HG03025 (cell line): ENCODE measurements around the gene CCDC198.

Experiments used
- ATAC-seq: cut with Tn5 transposase; IDR thresholded peaks from one replicate; pipeline ENCODE4 v1.9.1; 2021; ENCODE audit warnings: mild to moderate bottlenecking, moderate library complexity; ENCODE audit not compliant: unreplicated experiment, low FRiP score

CCDC198 gene, protein sequence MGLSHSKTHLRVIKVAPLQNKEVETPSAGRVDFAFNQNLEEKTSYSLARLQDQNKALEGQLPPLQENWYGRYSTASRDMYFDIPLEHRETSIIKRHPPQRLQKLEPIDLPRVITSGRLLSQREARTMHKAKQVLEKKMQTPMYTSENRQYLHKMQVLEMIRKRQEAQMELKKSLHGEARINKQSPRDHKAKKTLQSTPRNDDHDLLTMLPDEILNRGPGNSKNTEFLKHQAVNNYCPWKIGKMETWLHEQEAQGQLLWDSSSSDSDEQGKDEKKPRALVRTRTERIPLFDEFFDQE

GRCh38 chr14:57493467-57494181 lies at the start of gene CCDC198:
CCDC198 (minus strand) TSS chr14:57493857; CDS start chr14:57493715, 142 bp downstream.
- no peak for ATAC-seq

- ATAC-seq: no peak
Measured at GRCh38 chr14:57533214-57533613, 39.6 kb upstream of the CCDC198 start.

GRCh38 chr14:57530571-57530970 lies 36.9 kb upstream of the CCDC198 start:
- no peak for ATAC-seq

DNA sequence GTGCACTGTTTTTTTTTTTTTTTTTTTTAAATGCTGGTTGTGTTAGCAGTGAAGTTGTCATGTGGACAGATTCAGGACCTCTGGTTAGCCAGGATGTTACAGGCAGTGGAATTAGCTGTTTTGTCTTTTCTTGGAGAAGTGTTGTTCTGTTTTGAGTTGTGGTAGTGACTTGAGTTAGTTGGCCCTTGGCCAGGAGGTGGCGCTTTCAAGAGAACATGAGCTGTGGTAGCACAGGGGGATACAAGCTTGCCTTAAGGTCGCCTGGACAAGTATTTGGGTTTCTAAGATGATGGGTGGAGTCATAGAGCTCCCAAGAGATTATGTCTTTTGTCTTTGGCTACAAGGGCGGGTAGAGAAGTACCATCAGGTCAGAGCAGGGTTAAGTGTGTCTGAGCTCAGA lies 33.3 kb upstream of the CCDC198 start:
- no peak for ATAC-seq

DNA sequence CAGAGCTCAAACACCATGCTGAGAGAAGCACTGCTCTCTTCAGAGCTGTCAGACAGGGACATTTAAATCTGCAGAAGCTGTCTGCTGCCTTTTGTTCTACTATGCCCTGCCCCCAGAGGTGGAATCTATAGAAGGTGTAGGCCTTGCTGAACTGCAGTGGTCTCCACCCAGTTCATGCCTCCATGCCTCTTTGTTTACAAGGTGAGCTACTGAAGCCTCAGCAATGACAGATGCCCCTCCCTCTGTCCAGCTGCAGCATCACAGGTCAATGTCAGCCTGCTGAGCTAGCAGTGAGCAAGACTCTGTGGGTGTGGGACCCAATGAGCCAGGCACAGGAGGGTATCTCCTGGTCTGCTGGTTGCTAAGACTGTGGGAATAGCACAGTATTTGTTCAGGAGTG lies 25.4 kb upstream of the CCDC198 start:
- ATAC-seq: no peak

DNA sequence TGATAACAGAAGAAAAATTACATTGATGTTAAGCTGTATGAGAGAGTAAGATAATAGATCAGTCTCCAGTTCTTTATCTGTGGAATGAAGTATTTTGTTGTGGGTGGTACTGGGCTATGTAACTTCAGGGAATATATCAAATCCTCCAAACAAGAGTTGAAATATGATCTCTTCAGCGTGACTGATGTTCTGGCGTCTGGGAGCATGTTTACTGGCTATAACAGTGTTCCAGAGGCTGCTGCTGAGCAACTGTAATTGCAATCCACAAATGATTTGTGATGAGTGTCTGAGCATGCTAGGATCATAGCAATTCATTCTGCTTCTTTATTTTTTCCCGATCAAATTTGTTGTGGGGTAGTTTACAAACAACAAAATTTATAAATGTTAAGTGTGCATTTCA lies 18.6 kb upstream of the CCDC198 start:
- no peak for ATAC-seq

GRCh38 chr14:57508756-57509155 lies 15.1 kb upstream of the CCDC198 start:
- ATAC-seq: no peak

GRCh38 chr14:57502586-57503254 lies 9.1 kb upstream of the CCDC198 start:
- ATAC-seq: no peak

DNA sequence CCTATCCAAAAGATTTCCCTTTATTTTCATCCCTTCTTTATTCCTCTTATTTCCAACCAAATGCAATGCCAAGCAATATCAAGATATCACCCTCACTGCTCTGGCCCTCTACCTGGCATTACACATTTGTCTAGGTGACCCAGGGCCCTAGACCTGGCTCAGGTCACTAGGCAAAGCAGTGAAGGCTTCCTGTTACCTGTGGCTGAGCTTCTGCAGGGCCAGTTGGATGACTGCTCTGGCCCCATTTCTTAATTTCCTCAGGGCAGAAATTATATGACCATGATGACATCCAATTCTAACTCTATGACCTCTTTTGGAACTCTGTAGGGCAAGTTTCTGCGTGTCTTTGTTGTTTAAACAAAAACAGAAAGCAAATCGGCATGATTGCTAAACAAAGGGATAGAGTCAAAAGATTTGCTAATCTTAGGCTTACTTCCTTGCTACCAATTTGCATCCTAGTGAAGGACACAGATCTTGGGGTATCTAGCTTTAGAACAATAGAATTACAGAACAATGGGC lies 7.4 kb upstream of the CCDC198 start:
- ATAC-seq: no peak

GRCh38 chr14:57498659-57499058 lies 5.0 kb upstream of the CCDC198 start:
- no peak for ATAC-seq

GRCh38 chr14:57498035-57498434 lies 4.4 kb upstream of the CCDC198 start:
- no peak for ATAC-seq

- ATAC-seq: no peak
Measured at GRCh38 chr14:57495416-57495815, 1.8 kb upstream of the CCDC198 start.

DNA sequence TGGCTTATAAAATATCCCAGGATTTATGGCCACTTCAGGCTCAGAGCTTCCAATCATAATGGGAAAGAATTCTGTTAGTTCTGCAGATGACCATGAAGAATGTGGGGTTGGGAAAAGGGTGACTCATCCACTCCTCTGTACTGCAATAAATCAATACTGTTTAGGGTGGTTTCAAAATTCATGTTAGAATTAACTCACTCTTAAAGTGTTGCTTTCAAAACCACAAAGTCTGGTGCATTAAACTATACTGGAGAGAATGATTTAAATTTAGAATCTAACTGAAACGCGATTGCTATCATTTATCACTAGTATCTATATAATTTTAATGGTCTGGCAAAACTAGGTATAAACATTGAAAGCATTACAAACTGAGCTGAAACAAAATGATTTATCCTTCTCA lies 798 bp downstream of the CCDC198 start:
- no peak for ATAC-seq

- no peak for ATAC-seq
Measured at GRCh38 chr14:57491640-57492039, 2.0 kb downstream of the CCDC198 start.

GRCh38 chr14:57487771-57488170 lies 5.9 kb downstream of the CCDC198 start:
- ATAC-seq: no peak

DNA sequence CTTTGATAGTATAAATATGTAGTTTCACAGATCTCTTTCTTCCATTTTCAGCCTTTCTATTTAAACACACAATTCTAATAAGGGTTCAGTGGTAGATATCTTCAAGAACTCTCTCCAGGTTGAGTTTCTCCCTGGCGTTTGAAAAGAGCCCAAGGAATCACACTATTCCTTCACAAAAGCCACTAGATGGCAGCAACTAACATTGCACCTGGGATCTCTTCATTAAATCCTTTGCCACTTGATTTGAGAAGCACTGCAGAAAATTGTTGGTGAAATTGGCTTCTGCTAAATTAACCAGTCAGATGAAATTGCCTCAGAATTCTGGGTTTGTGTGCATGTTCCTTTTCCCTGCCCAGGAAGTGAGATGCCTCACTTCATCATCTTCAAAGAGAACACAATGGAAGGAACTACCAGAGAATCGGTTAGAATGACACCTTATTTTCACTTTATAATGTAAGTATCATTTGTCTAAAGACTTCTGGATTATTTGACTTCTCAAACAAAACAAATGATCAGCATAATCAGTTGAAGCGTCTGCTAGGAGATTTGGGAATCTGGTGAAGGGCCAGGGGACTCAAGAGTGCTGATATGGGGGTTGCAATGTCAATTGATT lies 6.8 kb downstream of the CCDC198 start:
- no peak for ATAC-seq

- peak; percentile 93 for ATAC-seq
Measured at GRCh38 chr14:57485635-57486034, 8.0 kb downstream of the CCDC198 start.

GRCh38 chr14:57482120-57482519 lies 11.5 kb downstream of the CCDC198 start:
- no peak for ATAC-seq

DNA sequence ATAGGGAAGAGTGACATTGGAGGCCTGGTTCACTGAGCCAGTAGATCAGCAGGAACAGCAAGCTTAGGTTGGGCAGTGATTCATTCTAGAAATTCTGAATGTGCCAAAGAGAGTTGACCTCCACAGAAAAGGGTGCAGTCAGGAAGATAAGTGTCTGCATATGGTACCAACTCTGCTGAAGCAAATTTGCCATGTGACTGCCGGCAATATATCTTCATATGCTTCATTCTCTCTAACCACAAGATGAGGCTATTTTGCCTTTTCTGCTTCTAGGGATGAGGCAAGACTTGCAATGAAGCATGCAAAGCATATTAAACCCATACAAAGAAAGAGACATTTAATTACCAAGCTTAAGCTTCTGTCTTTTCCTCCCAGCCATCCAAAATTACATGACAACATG lies 13.6 kb downstream of the CCDC198 start:
- ATAC-seq: no peak

DNA sequence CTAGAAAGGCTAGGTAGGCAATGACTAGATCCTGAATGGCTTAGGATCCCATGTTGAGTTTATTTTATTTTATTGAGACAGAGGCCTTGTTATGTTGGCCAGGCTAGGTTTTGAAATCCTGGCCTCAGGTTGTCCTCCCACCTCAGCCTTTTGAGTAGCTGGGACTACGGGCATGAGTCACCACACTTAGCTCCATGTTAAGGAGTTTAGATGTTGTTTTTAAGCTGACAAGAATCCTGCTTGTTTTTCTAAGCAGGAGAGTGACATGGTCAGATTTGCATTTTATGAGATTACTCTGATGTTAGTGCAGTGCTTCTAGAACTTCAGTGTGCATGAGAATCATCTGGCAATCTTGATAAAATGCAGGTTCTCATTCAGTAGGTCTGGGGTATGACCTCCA lies 14.5 kb downstream of the CCDC198 start:
- no peak for ATAC-seq

DNA sequence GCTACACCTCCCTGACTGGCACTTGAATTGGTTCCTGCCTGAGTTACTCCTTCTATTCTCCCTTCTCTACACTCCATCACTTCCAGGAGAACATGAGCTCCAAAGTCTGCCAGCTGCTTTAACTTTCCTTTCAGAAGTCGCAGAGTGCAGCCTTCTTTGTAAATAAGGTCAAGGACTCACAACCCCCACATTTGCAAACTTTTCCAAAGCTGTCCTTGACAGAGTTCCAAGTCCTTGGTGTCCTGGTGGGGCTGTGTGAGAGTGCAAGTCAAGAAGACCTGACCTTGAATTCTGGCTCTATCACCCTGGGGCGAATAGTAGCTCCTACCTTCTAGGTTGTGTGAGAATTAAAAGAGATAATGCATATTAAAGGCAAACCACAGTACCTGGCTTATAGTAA lies 15.6 kb downstream of the CCDC198 start:
- ATAC-seq: no peak
